Measurements from ENCODE around the gene TBL1Y.

DNA sequence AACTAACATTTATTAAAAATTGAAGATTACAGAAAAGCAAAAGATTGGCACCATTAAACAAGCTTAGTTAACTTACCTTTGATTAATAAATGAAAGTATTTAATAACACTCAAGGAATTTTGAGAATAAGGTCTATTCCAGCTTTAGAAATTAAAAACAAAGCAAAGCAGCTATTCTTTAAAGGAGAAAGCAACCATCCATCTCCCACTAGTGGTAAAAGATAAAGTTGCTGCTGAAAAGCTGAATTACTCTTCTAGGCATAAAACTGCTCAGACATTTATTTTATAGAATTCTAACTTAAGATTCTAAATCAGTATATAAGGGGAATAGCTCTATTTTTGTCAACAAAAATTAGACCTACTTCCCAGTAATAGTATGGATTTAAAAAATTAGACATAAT, 37.2 kb downstream of the TBL1Y start:
- TF ChIP-seq, protein P1, sequence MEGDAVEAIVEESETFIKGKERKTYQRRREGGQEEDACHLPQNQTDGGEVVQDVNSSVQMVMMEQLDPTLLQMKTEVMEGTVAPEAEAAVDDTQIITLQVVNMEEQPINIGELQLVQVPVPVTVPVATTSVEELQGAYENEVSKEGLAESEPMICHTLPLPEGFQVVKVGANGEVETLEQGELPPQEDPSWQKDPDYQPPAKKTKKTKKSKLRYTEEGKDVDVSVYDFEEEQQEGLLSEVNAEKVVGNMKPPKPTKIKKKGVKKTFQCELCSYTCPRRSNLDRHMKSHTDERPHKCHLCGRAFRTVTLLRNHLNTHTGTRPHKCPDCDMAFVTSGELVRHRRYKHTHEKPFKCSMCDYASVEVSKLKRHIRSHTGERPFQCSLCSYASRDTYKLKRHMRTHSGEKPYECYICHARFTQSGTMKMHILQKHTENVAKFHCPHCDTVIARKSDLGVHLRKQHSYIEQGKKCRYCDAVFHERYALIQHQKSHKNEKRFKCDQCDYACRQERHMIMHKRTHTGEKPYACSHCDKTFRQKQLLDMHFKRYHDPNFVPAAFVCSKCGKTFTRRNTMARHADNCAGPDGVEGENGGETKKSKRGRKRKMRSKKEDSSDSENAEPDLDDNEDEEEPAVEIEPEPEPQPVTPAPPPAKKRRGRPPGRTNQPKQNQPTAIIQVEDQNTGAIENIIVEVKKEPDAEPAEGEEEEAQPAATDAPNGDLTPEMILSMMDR (IDR thresholded peaks at IDR 0.05): no peak
- TF ChIP-seq POLR2A (IDR thresholded peaks at IDR 0.05): no peak
